Lung (tissue), 12 donors: ENCODE results near the gene PLP2. TPM values are rescaled to one million over a fixed set of nuclear protein-coding genes. Genes with fewer than 3 reads are reported as not detected.

Experiments used
- ATAC-seq: fragments of 200-7000 bp; cut with Tn5 transposase; one replicate; pipeline ENCODE4 v1.9.1; 2020; ENCODE audit warnings: moderate number of reproducible peaks; ENCODE audit not compliant: insufficient read depth, low FRiP score
- DNase-seq, 3 donors: peaks; one replicate each; pipeline ENCODE4 v3.0.0-alpha.2; 2013 to 2017
- H3K27ac ChIP-seq, 2 donors: one replicate each; pipeline ENCODE4 v1.5.1; 2013; ENCODE audit warnings: mild to moderate bottlenecking in 2 of 2, moderate library complexity in 2 of 2, control low read depth in 1 of 2, inconsistent platforms in 1 of 2, low read depth in 1 of 2, low read length in 1 of 2
- H3K27me3 ChIP-seq, 3 donors: one replicate each; pipeline ENCODE4 v1.5.1; 2013; ENCODE audit warnings: low read length in 2 of 3; ENCODE audit not compliant: control insufficient read depth in 3 of 3, insufficient read depth in 3 of 3
- H3K36me3 ChIP-seq, 4 donors: one replicate each; pipeline ENCODE4 v1.5.1; 2013; ENCODE audit warnings: low read length in 4 of 4, mild to moderate bottlenecking in 1 of 4, moderate library complexity in 1 of 4; ENCODE audit not compliant: control insufficient read depth in 4 of 4, insufficient read depth in 4 of 4
- H3K4me1 ChIP-seq, 5 donors: one replicate each; pipeline ENCODE4 v1.5.1; 2013; ENCODE audit warnings: low read length in 5 of 5, mild to moderate bottlenecking in 2 of 5, moderate library complexity in 1 of 5; ENCODE audit not compliant: control insufficient read depth in 5 of 5, insufficient read depth in 5 of 5
- H3K4me3 ChIP-seq: one replicate; pipeline ENCODE4 v1.5.1; 2013; ENCODE audit warnings: mild to moderate bottlenecking, control low read depth, moderate library complexity
- H3K9ac ChIP-seq, 2 donors: one replicate each; pipeline ENCODE4 v1.5.1; 2013; ENCODE audit warnings: low read length in 2 of 2, control low read depth in 1 of 2; ENCODE audit not compliant: insufficient read depth in 1 of 2
- H3K9me3 ChIP-seq, 4 donors: one replicate each; pipeline ENCODE4 v1.5.1; 2013; ENCODE audit warnings: low read length in 3 of 4, mild to moderate bottlenecking in 1 of 4, moderate library complexity in 1 of 4; ENCODE audit not compliant: control insufficient read depth in 4 of 4, insufficient read depth in 3 of 4
- CTCF ChIP-seq: IDR thresholded peaks from 2 replicates; pipeline ENCODE4 v1.5.1; 2012; ENCODE audit warnings: mild to moderate bottlenecking; ENCODE audit errors: control extremely low read depth, extremely low read depth
- whole genome bisulfite sequencing, 2 donors: extraction: QIAGEN DNeasy Blood & Tissue Kit; methylation state at CpG; one replicate each; pipeline ENCODE4 v1.1.7; 2013; 5-methylcytosine and 5-hydroxymethylcytosine counted together
- polyA plus RNA-seq, 2 donors: library from polyadenylated mRNA; stranded (reverse); fragments of 200-250 nt; gene quantifications; one replicate each; pipeline ENCODE4 v1.2.1, GENCODE V29; 2013
- total RNA-seq, 2 donors: library from RNA; depleted of rRNA in 1 of 2; stranded (reverse); fragments of >200 nt in 1 of 2; gene quantifications; one replicate each; pipeline ENCODE4 v1.2.1, GENCODE V29; 2014 to 2021
- donor health status: control.
- donor health status: control.
- donor health status: Bipolar disorder and iron deficiency.
- donor health status: healthy.
- donor health status: DM: yes; HTN: yes; CAD: no.

PLP2 gene
- total and polyA plus RNA-seq, 4 donors: 8.9 to 222 (median 159) TPM

GRCh38 chrX:49179358-49179757 is 7.7 kb downstream of the PLP2 start:
- ATAC-seq (no peak), DNase-seq (no peak)
- H3K27me3 ChIP-seq: no peaks in the 10 kb centered on the region
- H3K36me3 ChIP-seq: peaks cover 0 to 19% (median 3%) of the 10 kb centered on the region in 4 donors
- TF ChIP-seq CTCF: no peak
- peaks cover 0 to 3% (median 0%) of the 10 kb centered on the region in 4 donors for H3K9me3 ChIP-seq
- H3K4me3 ChIP-seq: no peak overlapping the region
- 75 to 92% methylated on average over 2 of the region's 2 CpGs for WGBS, 2 donors
- no peak overlapping the region for H3K27ac ChIP-seq
- no peaks in the 10 kb centered on the region for H3K4me1 ChIP-seq
- no peak overlapping the region for H3K9ac ChIP-seq

- Histone ChIP-seq H3K36me3 (peaks cover 0 to 12% (median 0%) of the 10 kb centered on the region in 4 donors), H3K9ac (no peak overlapping the region), H3K4me1 (peaks cover 0 to 6% (median 0%) of the 10 kb centered on the region in 5 donors), H3K27me3 (no peaks in the 10 kb centered on the region), H3K27ac (peak overlapping the region in 1 of 2 donors; percentile 13), H3K4me3 (no peak overlapping the region), H3K9me3 (no peaks in the 10 kb centered on the region)
- WGBS, 2 donors: 85 to 95% methylated on average over 16 to 18 of the region's 18 CpGs
- DNase-seq: no peak
- no peak for TF ChIP-seq CTCF
- ATAC-seq: no peak
Observed at GRCh38 chrX:49183701-49184281, 12.1 kb downstream of the PLP2 start.

- Histone ChIP-seq H3K27me3 (no peaks in the 10 kb centered on the region), H3K9me3 (no peaks in the 10 kb centered on the region), H3K4me1 (peaks cover 0 to 6% (median 0%) of the 10 kb centered on the region in 5 donors), H3K36me3 (peaks cover 0 to 5% (median 0%) of the 10 kb centered on the region in 4 donors), H3K4me3 (peak overlapping the region; percentile 27), H3K9ac (no peak overlapping the region), H3K27ac (peak overlapping the region; percentile 69 to 76)
- DNase-seq: peak; percentile 87 to 90 (median 88)
- TF ChIP-seq CTCF: no peak
- 18 to 45% methylated on average over 30 to 46 of the region's 46 CpGs for WGBS, 2 donors
- peak; percentile 73 for ATAC-seq
Observed at GRCh38 chrX:49184294-49185281, 12.9 kb downstream of the PLP2 start.
